ENCODE results near the gene LAMC3.

DNA sequence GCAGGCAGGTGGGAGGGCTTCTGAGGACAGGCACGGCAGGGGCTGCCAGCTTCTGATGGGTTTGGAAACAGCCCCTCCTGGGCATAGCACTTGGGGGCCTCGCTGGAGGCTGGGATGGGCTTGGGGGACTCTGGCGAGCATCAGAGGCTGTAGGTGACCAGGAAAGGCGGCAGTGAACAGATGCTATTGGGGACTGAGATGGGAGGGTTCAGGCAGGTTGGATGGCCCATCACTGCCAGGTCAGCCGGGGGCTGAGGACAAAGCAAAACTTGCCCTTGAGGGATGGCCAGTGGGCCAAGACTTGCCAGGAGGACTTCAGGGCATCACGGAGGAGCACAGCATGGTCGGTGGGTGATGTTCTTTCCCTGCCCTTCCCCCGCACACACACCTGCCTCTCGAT is 94.0 kb downstream of the LAMC3 start:
- TF ChIP-seq SPI1 (IDR thresholded peaks at IDR 0.05; ENCODE audit: low read depth, low read length) (no peak), POLR2AphosphoS5 (IDR thresholded peaks at IDR 0.05; ENCODE audit: low read depth, low read length) (no peak), POLR2A (IDR thresholded peaks at IDR 0.05; ENCODE audit: low read depth, low read length) (no peak), TAF1 (IDR thresholded peaks at IDR 0.05; ENCODE audit: low read depth, low read length) (no peak), PAX5 (IDR thresholded peaks at IDR 0.05; ENCODE audit: insufficient read depth, low read length, severe bottlenecking) (no peak)
